Chondrocyte (in vitro differentiated cells): Measurements from ENCODE around the gene DDOST. TPM values are rescaled to one million over a fixed set of nuclear protein-coding genes. Genes with fewer than 3 reads are reported as not detected.

ENCODE experiments used
- DNase-seq: peaks from one replicate; pipeline ENCODE4 v3.0.0; 2021; ENCODE audit warnings: mixed read lengths, low spot score
- H3K27ac Mint-ChIP-seq: one replicate; pipeline ENCODE4 v1.8.0; 2021; ENCODE audit warnings: mild to moderate bottlenecking, moderate library complexity, mixed read lengths; ENCODE audit not compliant: unreplicated experiment
- H3K27me3 Mint-ChIP-seq: 2 replicates; pipeline ENCODE4 v1.8.0; 2021; ENCODE audit warnings: low read depth, mixed read lengths
- H3K36me3 Mint-ChIP-seq: 2 replicates; pipeline ENCODE4 v1.8.0; 2021; ENCODE audit warnings: low read depth, mixed read lengths
- H3K4me1 Mint-ChIP-seq: 2 replicates; pipeline ENCODE4 v1.8.0; 2021; ENCODE audit warnings: low read depth, mild to moderate bottlenecking, mixed read lengths
- H3K4me3 Mint-ChIP-seq: one replicate; pipeline ENCODE4 v1.8.0; 2021; ENCODE audit warnings: mild to moderate bottlenecking, moderate library complexity, mixed read lengths; ENCODE audit not compliant: unreplicated experiment
- H3K9me3 Mint-ChIP-seq: 2 replicates; pipeline ENCODE4 v1.8.0; 2021; ENCODE audit warnings: low read depth, mixed read lengths
- CTCF ChIP-seq: fragments of 200-600 bp; sonication (generic); IDR thresholded peaks from 2 replicates; pipeline ENCODE4 v1.5.0; 2021; ENCODE audit warnings: antibody characterized with exemption, mild to moderate bottlenecking, moderate library complexity
- total RNA-seq: library from RNA; stranded (reverse); gene quantifications from 3 replicates; pipeline ENCODE4 v1.2.1, GENCODE V29; 2021

DDOST gene
- total RNA-seq, 1 donor from 2014 or later: 223 TPM

- no peaks in the 10 kb centered on the region for H3K9me3 Mint-ChIP-seq
- TF ChIP-seq CTCF: no peak
- H3K27me3 Mint-ChIP-seq: no peaks in the 10 kb centered on the region
- H3K4me1 Mint-ChIP-seq: peaks cover 29% of the 10 kb centered on the region
- DNase-seq: no peak
- peak overlapping the region; percentile 92 for H3K27ac Mint-ChIP-seq
- peaks cover 2% of the 10 kb centered on the region for H3K36me3 Mint-ChIP-seq
- peak overlapping the region; percentile 95 for H3K4me3 Mint-ChIP-seq
Observed at GRCh38 chr1:20660847-20661206, 342 bp downstream of the DDOST start.

GRCh38 chr1:20660363-20660762 is 806 bp downstream of the DDOST start:
- TF ChIP-seq CTCF: no peak
- no peaks in the 10 kb centered on the region for H3K27me3 Mint-ChIP-seq
- no peaks in the 10 kb centered on the region for H3K9me3 Mint-ChIP-seq

GRCh38 chr1:20658166-20658915 is 2.8 kb downstream of the DDOST start:
- Mint-ChIP-seq H3K4me3 (no peak overlapping the region), H3K27me3 (no peaks in the 10 kb centered on the region), H3K4me1 (peaks cover 29% of the 10 kb centered on the region), H3K36me3 (peaks cover 5% of the 10 kb centered on the region), H3K27ac (no peak overlapping the region), H3K9me3 (no peaks in the 10 kb centered on the region)
- no peak for DNase-seq
- no peak for TF ChIP-seq CTCF

More at GRCh38 chr1:20660363-20660762, 806 bp downstream of the DDOST start:
- no peak for DNase-seq
- H3K36me3 Mint-ChIP-seq: peaks cover 2% of the 10 kb centered on the region
- H3K4me1 Mint-ChIP-seq: peaks cover 29% of the 10 kb centered on the region
- H3K4me3 Mint-ChIP-seq: peak overlapping the region; percentile 95
- H3K27ac Mint-ChIP-seq: peak overlapping the region; percentile 92

GRCh38 chr1:20657024-20657423 is 4.1 kb downstream of the DDOST start:
- H3K9me3 Mint-ChIP-seq: no peaks in the 10 kb centered on the region
- TF ChIP-seq CTCF: no peak
- no peak overlapping the region for H3K4me3 Mint-ChIP-seq
- H3K36me3 Mint-ChIP-seq: peaks cover 15% of the 10 kb centered on the region
- DNase-seq: no peak
- peaks cover 21% of the 10 kb centered on the region for H3K4me1 Mint-ChIP-seq
- H3K27ac Mint-ChIP-seq: no peak overlapping the region
- H3K27me3 Mint-ChIP-seq: no peaks in the 10 kb centered on the region

GRCh38 chr1:20654104-20654690 is 7.0 kb downstream of the DDOST start:
- no peak for TF ChIP-seq CTCF
- H3K27me3 Mint-ChIP-seq: no peaks in the 10 kb centered on the region
- no peak overlapping the region for H3K4me3 Mint-ChIP-seq
- H3K27ac Mint-ChIP-seq: no peak overlapping the region
- no peaks in the 10 kb centered on the region for H3K9me3 Mint-ChIP-seq
- peaks cover 2% of the 10 kb centered on the region for H3K4me1 Mint-ChIP-seq
- no peak for DNase-seq
- H3K36me3 Mint-ChIP-seq: peaks cover 25% of the 10 kb centered on the region
